Mesendoderm (in vitro differentiated cells): ENCODE data around the gene BICRAL.

Source experiments
- DNase-seq: peaks from one replicate; pipeline ENCODE4 v3.0.0; 2013
- H2AK5ac ChIP-seq: 2 replicates; pipeline ENCODE4 v1.6.1; 2013; ENCODE audit warnings: low read length, inconsistent platforms
- H2BK120ac ChIP-seq: 2 replicates; pipeline ENCODE4 v1.6.1; 2013; ENCODE audit warnings: low read depth, mild to moderate bottlenecking, low read length, moderate library complexity, mixed read lengths
- H2BK15ac ChIP-seq: replicated peaks from 2 replicates; pipeline ENCODE4 v1.6.1; 2013; ENCODE audit warnings: low read depth, mild to moderate bottlenecking, moderate library complexity
- H2BK5ac ChIP-seq: 2 replicates; pipeline ENCODE4 v1.6.1; 2013; ENCODE audit warnings: low read length, inconsistent platforms
- H3K18ac ChIP-seq: 2 replicates; pipeline ENCODE4 v1.6.1; 2013; ENCODE audit warnings: mild to moderate bottlenecking, low read length, mixed read lengths
- H3K23ac ChIP-seq: one replicate; pipeline ENCODE4 v1.6.1; 2013; ENCODE audit warnings: low read length
- H3K27ac ChIP-seq: 2 replicates; pipeline ENCODE4 v1.5.1; 2013; ENCODE audit warnings: low read depth, mild to moderate bottlenecking, inconsistent platforms, low read length, moderate library complexity
- H3K27me3 ChIP-seq: 2 replicates; pipeline ENCODE4 v1.6.1; 2013; ENCODE audit warnings: low read length, control low read depth, mild to moderate bottlenecking, inconsistent platforms; ENCODE audit not compliant: insufficient read depth, poor library complexity
- H3K36me3 ChIP-seq: 2 replicates; pipeline ENCODE4 v1.6.1; 2013; ENCODE audit warnings: low read length, inconsistent platforms; ENCODE audit not compliant: control insufficient read depth, insufficient read depth
- H3K4ac ChIP-seq: one replicate; pipeline ENCODE4 v1.6.1; 2013; ENCODE audit warnings: low read depth, mild to moderate bottlenecking, low read length, moderate library complexity
- H3K4me1 ChIP-seq: 2 replicates; pipeline ENCODE4 v1.6.1; 2013; ENCODE audit warnings: low read depth, low read length, inconsistent platforms; ENCODE audit not compliant: control insufficient read depth
- H3K4me2 ChIP-seq: 2 replicates; pipeline ENCODE4 v1.6.1; 2013; ENCODE audit warnings: low read length
- H3K4me3 ChIP-seq: 2 replicates; pipeline ENCODE4 v1.5.1; 2013; ENCODE audit warnings: mild to moderate bottlenecking, low read length
- H3K56ac ChIP-seq: one replicate; pipeline ENCODE4 v1.6.1; 2013; ENCODE audit warnings: low read length
- H3K79me1 ChIP-seq: 2 replicates; pipeline ENCODE4 v1.6.1; 2013; ENCODE audit warnings: low read length, inconsistent platforms
- H3K79me2 ChIP-seq: 2 replicates; pipeline ENCODE4 v1.6.1; 2013; ENCODE audit warnings: mild to moderate bottlenecking, low read length; ENCODE audit not compliant: control insufficient read depth, insufficient read depth
- H3K9ac ChIP-seq: 2 replicates; pipeline ENCODE4 v1.6.1; 2013; ENCODE audit warnings: low read length, inconsistent platforms
- H4K5ac ChIP-seq: one replicate; pipeline ENCODE4 v1.6.1; 2013; ENCODE audit warnings: low read length
- H4K8ac ChIP-seq: one replicate; pipeline ENCODE4 v1.6.1; 2013; ENCODE audit warnings: low read depth, mild to moderate bottlenecking, control low read depth, low read length, moderate library complexity
- WGBS: extraction: QIAGEN DNeasy Blood & Tissue Kit; methylation state at CpG from one replicate; pipeline ENCODE4 v1.1.7; 2013; ENCODE audit warnings: low lambda C conversion rate, missing lambda C conversion rate; ENCODE audit not compliant: insufficient coverage; ENCODE audit errors: extremely low coverage; 5-methylcytosine and 5-hydroxymethylcytosine counted together

The BICRAL gene

DNA sequence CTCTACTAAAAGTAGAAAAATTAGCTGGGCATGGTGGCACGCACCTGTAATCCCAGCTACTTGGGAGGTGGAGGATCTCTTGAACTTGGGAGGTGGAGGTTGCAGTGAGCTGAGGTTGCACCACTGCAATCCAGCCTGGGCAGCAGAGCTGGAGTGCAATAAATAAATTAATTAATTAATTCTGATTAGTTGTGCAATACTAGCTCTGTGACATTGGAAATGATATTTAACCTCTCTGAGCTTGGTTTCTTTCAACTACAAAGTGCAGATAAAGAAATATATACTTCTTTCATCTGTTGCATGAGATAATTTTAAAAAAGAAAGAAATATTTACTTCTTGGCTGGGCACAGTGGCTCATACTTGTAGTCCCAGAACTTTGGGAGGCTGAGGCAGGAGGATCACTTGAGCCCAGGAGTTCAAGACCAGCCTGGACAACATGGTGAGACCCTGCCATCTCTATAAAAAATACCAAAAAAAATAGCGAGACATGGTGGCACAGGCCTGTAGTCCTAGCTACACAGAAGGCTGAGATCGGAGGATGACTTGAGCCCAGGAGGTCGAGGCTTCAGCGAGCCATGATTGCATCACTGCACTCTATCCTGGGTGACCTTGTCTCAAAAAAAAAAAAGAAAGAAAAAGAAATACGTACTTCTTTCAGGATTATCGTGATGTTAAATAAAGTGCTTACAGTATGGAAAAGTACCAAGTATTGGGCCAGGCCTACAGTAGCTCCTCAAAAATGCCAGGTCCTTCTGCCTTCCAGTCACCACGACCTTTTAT, 20.4 kb upstream of the BICRAL start:
- H3K4me1 ChIP-seq: no peaks in the 10 kb centered on the region

DNA sequence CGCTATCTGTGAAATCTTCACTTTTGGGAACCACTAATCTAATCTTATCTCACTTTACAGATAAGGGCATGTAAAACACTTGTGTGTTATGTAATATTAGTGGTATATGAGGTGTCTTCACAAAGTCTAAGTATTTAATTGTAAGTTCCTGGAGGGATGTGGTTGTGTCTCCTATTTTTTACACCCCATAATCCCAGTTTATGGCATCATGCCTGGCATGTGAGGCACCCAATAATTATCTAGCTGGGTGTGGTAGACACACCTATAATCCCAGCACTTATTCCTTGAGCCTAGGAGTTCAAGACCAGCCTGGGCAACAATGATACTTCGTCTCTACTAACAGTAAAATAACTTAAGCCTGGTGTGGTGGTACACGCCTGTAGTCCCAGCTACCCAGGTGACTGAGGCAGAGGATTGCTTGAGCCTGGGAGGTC, 19.4 kb upstream of the BICRAL start:
- no peak overlapping the region for H3K4me3 ChIP-seq
- H2BK120ac ChIP-seq: no peak overlapping the region
- no peaks in the 10 kb centered on the region for H3K79me2 ChIP-seq
- no peak overlapping the region for H3K23ac ChIP-seq
- H3K9ac ChIP-seq: no peak overlapping the region
- H2BK5ac ChIP-seq: no peak overlapping the region
- no peaks in the 10 kb centered on the region for H3K27me3 ChIP-seq
- H3K4me2 ChIP-seq: no peak overlapping the region
- H3K4ac ChIP-seq: no peak overlapping the region
- no peak overlapping the region for H2BK15ac ChIP-seq
- H3K56ac ChIP-seq: no peak overlapping the region
- H3K36me3 ChIP-seq: no peaks in the 10 kb centered on the region
- H3K27ac ChIP-seq: no peak overlapping the region
- no peak overlapping the region for H4K8ac ChIP-seq
- no peak overlapping the region for H3K18ac ChIP-seq
- no peak overlapping the region for H2AK5ac ChIP-seq
- peaks cover 2% of the 10 kb centered on the region for H3K79me1 ChIP-seq
- H3K4me1 ChIP-seq: no peaks in the 10 kb centered on the region
- no peak for DNase-seq
- no peak overlapping the region for H4K5ac ChIP-seq
- WGBS: no CpG with 5 or more reads among the region's 3 CpGs

More for the DNA sequence above, 20.4 kb upstream of the BICRAL start:
- no peak for DNase-seq
- no peaks in the 10 kb centered on the region for H3K27me3 ChIP-seq
- H2AK5ac ChIP-seq: no peak overlapping the region
- no peak overlapping the region for H3K4me3 ChIP-seq
- H3K79me2 ChIP-seq: no peaks in the 10 kb centered on the region
- H2BK15ac ChIP-seq: no peak overlapping the region
- H3K9ac ChIP-seq: no peak overlapping the region
- WGBS: no CpG with 5 or more reads among the region's 8 CpGs
- H4K5ac ChIP-seq: no peak overlapping the region
- no peak overlapping the region for H3K23ac ChIP-seq
- no peaks in the 10 kb centered on the region for H3K79me1 ChIP-seq
- no peak overlapping the region for H3K27ac ChIP-seq
- H3K4me2 ChIP-seq: no peak overlapping the region
- H3K18ac ChIP-seq: no peak overlapping the region
- no peak overlapping the region for H3K56ac ChIP-seq
- no peak overlapping the region for H2BK120ac ChIP-seq
- no peak overlapping the region for H2BK5ac ChIP-seq
- H3K4ac ChIP-seq: no peak overlapping the region
- H3K36me3 ChIP-seq: no peaks in the 10 kb centered on the region
- no peak overlapping the region for H4K8ac ChIP-seq

DNA sequence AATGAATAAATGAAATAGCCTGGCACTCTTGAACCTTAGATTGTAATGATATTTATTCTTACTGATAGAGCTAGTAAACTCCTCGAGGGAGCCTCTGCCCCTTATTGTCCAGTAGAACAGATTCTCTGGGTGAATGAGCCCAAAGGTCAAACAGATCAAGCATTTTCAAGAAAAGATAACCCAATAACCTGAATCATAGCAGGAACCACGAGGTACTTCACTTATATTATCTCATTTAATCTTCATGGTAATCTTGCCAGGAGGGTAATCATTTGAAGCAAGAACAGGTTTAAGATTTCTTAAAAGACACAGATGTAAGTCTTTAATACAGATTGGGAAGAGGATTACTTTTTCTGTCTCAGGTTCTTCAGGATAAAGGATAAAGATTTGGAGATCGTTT, 18.9 kb upstream of the BICRAL start:
- H4K5ac ChIP-seq: no peak overlapping the region
- no peaks in the 10 kb centered on the region for H3K36me3 ChIP-seq
- no peak overlapping the region for H3K56ac ChIP-seq
- no peaks in the 10 kb centered on the region for H3K4me1 ChIP-seq
- no peak overlapping the region for H3K4ac ChIP-seq
- no peak overlapping the region for H2AK5ac ChIP-seq
- H3K23ac ChIP-seq: no peak overlapping the region
- H3K27ac ChIP-seq: no peak overlapping the region
- H3K4me2 ChIP-seq: no peak overlapping the region
- no CpG with 5 or more reads among the region's 3 CpGs for WGBS
- no peak overlapping the region for H3K18ac ChIP-seq
- H3K79me2 ChIP-seq: no peaks in the 10 kb centered on the region
- no peak overlapping the region for H3K4me3 ChIP-seq
- no peak for DNase-seq
- H4K8ac ChIP-seq: no peak overlapping the region
- H2BK120ac ChIP-seq: no peak overlapping the region
- peaks cover 2% of the 10 kb centered on the region for H3K79me1 ChIP-seq
- no peaks in the 10 kb centered on the region for H3K27me3 ChIP-seq
- H3K9ac ChIP-seq: no peak overlapping the region
- H2BK15ac ChIP-seq: no peak overlapping the region
- no peak overlapping the region for H2BK5ac ChIP-seq

DNA sequence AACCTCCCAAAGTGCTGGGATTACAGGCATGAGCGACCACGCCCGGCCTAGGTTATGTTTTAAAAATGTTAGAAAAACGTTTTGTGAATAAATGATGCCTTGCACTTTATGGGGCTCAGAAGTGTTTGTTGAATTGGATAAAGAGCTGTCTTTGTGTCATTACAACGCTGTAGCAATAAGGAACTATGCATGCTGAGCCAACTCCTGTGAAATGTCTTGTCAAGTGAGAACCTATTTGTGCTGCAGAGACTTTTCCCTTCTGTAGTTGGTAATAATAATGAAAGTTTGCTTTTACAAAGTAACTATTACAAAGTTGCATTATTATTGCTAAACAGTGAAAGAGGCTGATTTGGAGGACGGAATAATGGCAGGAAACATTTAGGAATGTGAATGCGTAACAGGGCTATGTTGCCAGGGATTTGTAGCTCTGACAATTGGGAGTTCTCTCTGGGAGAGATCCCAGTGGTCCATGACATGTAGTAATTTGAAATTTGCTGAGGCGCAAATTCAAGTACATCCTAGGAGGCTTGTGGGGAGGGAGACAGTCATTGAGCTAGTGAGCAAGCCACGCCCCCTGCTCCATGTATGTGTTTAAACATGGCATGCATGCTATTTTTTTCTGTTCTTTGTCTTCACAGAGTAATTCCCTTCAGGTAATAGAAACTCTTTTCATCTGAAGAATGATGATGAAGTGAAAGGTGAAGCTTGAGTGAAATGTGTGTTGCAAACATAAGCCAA, 16.8 kb upstream of the BICRAL start:
- Histone ChIP-seq H4K8ac (no peak overlapping the region), H4K5ac (no peak overlapping the region), H2AK5ac (no peak overlapping the region), H3K4me2 (no peak overlapping the region), H3K18ac (no peak overlapping the region), H3K36me3 (no peaks in the 10 kb centered on the region), H3K23ac (no peak overlapping the region), H3K79me2 (no peaks in the 10 kb centered on the region), H3K4me1 (no peaks in the 10 kb centered on the region), H3K79me1 (peaks cover 2% of the 10 kb centered on the region), H2BK15ac (no peak overlapping the region), H3K56ac (no peak overlapping the region), H3K4ac (no peak overlapping the region), H3K27me3 (no peaks in the 10 kb centered on the region), H3K9ac (no peak overlapping the region), H3K4me3 (no peak overlapping the region), H3K27ac (no peak overlapping the region), H2BK5ac (no peak overlapping the region), H2BK120ac (no peak overlapping the region)
- 100% methylated on average over 1 of the region's 9 CpGs for WGBS
- no peak for DNase-seq

DNA sequence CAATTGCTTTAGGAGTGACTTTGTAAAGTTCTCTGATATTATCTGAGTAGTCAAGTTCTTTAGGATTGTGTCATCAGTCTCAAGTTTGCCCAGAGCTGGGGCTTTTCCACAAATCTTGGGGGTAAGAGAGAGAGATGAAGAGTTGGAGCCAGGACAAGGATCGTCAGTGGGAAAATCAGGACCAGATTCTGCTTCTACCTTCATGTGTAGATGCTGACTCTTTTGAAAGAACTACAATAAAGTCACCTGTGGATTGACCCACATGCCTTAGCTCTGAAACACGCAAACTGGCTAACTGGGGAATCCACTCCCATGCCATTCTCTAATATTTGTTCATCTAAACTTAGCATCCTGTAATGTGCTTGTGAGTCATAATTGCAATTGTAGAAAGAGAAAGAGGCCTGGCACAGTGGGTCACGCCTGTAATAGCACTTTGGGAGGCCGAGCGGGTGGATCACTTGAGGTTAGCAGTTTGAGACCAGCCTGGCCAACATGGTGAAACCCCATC, 15.6 kb upstream of the BICRAL start:
- H3K23ac ChIP-seq: no peak overlapping the region
- H2BK5ac ChIP-seq: no peak overlapping the region
- H3K4me3 ChIP-seq: no peak overlapping the region
- no peak overlapping the region for H3K27ac ChIP-seq
- no peak for DNase-seq
- H3K79me1 ChIP-seq: peaks cover 2% of the 10 kb centered on the region
- H3K4me2 ChIP-seq: no peak overlapping the region
- H3K4ac ChIP-seq: no peak overlapping the region
- WGBS: no CpG with 5 or more reads among the region's 5 CpGs
- no peaks in the 10 kb centered on the region for H3K79me2 ChIP-seq
- H2BK15ac ChIP-seq: no peak overlapping the region
- no peak overlapping the region for H4K5ac ChIP-seq
- H3K4me1 ChIP-seq: peaks cover 2% of the 10 kb centered on the region
- no peak overlapping the region for H2BK120ac ChIP-seq
- no peak overlapping the region for H4K8ac ChIP-seq
- H3K56ac ChIP-seq: no peak overlapping the region
- no peak overlapping the region for H2AK5ac ChIP-seq
- H3K27me3 ChIP-seq: no peaks in the 10 kb centered on the region
- no peak overlapping the region for H3K18ac ChIP-seq
- no peaks in the 10 kb centered on the region for H3K36me3 ChIP-seq
- no peak overlapping the region for H3K9ac ChIP-seq
